K562 (cell line): ENCODE measurements around the gene AZGP1. TPM values are rescaled to one million over a fixed set of nuclear protein-coding genes. Genes with fewer than 3 reads are reported as not detected.

Source experiments
- ATAC-seq: fragments of 200-7000 bp; cut with Tn5 transposase; 3 replicates; pipeline ENCODE4 v1.9.1; 2020; ENCODE audit warnings: moderate library complexity
- BruUV-seq: library from RNA; stranded (reverse); fragments of 400-500 nt; replicated peaks from 2 replicates; lab custom pipeline; 2021; lab: Mats Ljungman, UMichigan
- CTCF ChIA-PET: fragments of 300-600 bp; formaldehyde crosslinking; extraction: SDS; loops from one replicate; lab custom pipeline; 2021; ENCODE audit warnings: low intra/inter-chr PET ratio; lab: Yijun Ruan, JAX
- POLR2A ChIA-PET: fragments of 300-600, 350-650 bp; sonication (Branson Sonifier 250); formaldehyde crosslinking; extraction: SDS; loops from one replicate; lab custom pipeline; 2021; ENCODE audit warnings: antibody characterized with exemption, inconsistent platforms; lab: Yijun Ruan, JAX
- DNase-seq, 4 experiments: peaks; one replicate each; pipeline versions ENCODE4 v3.0.0 to v3.0.0-alpha.2; 2011 to 2018; ENCODE audit warnings: low spot score in 3 of 4, mixed read lengths in 3 of 4; ENCODE audit errors: extremely low read depth in 1 of 4
- FAIRE-seq: peaks from 2 replicates; lab custom pipeline; 2011; peaks lifted over from hg19 to GRCh38; lab: Jason Lieb, UNC
- H2AFZ ChIP-seq: 2 replicates; pipeline ENCODE4 v1.6.0; 2011; ENCODE audit warnings: low read depth, low read length, control low read depth, inconsistent platforms
- H3K27ac ChIP-seq: fragments of 200-600 bp; 3 replicates; pipeline ENCODE4 v1.8.0; 2011; ENCODE audit warnings: low read depth, mild to moderate bottlenecking, control low read depth, inconsistent platforms, low read length, moderate library complexity, mixed read lengths; ENCODE audit errors: extremely low read depth
- H3K27me3 ChIP-seq, 2 experiments: fragments of 300-600 bp in 1 of 2; 2 replicates in 1 of 2; 3 replicates in 1 of 2; pipeline versions ENCODE4 v1.6.0 to v1.8.0; 2011; ENCODE audit warnings: inconsistent platforms in 2 of 2, low read length in 2 of 2, mild to moderate bottlenecking in 1 of 2, mixed read lengths in 1 of 2, moderate library complexity in 1 of 2; ENCODE audit not compliant: control insufficient read depth in 2 of 2, insufficient read depth in 2 of 2
- H3K36me3 ChIP-seq: fragments of 300-600 bp; 3 replicates; pipeline ENCODE4 v1.8.0; 2011; ENCODE audit warnings: mild to moderate bottlenecking, low read length, inconsistent platforms; ENCODE audit not compliant: control insufficient read depth, insufficient read depth
- H3K4me1 ChIP-seq, 2 experiments: fragments of 200-600 bp in 1 of 2; replicated peaks in 1 of 2; 2 replicates in 1 of 2; 3 replicates in 1 of 2; pipeline versions ENCODE4 v1.5.1 to v1.8.0; 2011; ENCODE audit warnings: inconsistent platforms in 2 of 2, low read length in 2 of 2, mild to moderate bottlenecking in 1 of 2, mixed read lengths in 1 of 2, moderate library complexity in 1 of 2; ENCODE audit not compliant: control insufficient read depth in 2 of 2, insufficient read depth in 2 of 2
- H3K4me2 ChIP-seq: 2 replicates; pipeline ENCODE4 v1.6.1; 2011; ENCODE audit warnings: low read length, control low read depth, inconsistent platforms, mixed read lengths; ENCODE audit not compliant: insufficient read depth
- H3K4me3 ChIP-seq: fragments of 200-600 bp; sonication (generic), shearing (Covaris generic); 2 replicates; pipeline ENCODE4 v1.5.1; 2016; ENCODE audit warnings: control low read depth, inconsistent platforms
- H3K79me2 ChIP-seq: fragments of 200-600 bp; 3 replicates; pipeline ENCODE4 v1.8.0; 2011; ENCODE audit warnings: low read length, inconsistent platforms; ENCODE audit not compliant: control insufficient read depth, insufficient read depth
- H3K9ac ChIP-seq, 2 experiments: 2 replicates each; pipeline versions ENCODE4 v1.6.0 to v1.6.1; 2011; ENCODE audit warnings: low read depth in 2 of 2, low read length in 2 of 2, control low read depth in 1 of 2, inconsistent platforms in 1 of 2, mild to moderate bottlenecking in 1 of 2, mixed read lengths in 1 of 2; ENCODE audit not compliant: insufficient read depth in 1 of 2
- H3K9me1 ChIP-seq: one replicate; pipeline ENCODE4 v1.6.0; 2011; ENCODE audit warnings: inconsistent platforms, mild to moderate bottlenecking, low read length, moderate library complexity; ENCODE audit not compliant: control insufficient read depth, insufficient read depth
- H3K9me3 ChIP-seq: replicated peaks from 2 replicates; pipeline ENCODE4 v1.5.1; 2011; ENCODE audit warnings: low read depth, low read length, inconsistent platforms; ENCODE audit not compliant: control insufficient read depth, insufficient read depth
- H4K20me1 ChIP-seq: replicated peaks from 2 replicates; pipeline ENCODE4 v1.6.1; 2011; ENCODE audit warnings: low read length, inconsistent platforms, mixed read lengths; ENCODE audit not compliant: control insufficient read depth, insufficient read depth
- TFE3 ChIP-seq: fragments of 450-650 bp; formaldehyde crosslinking; IDR thresholded peaks from 2 replicates; pipeline ENCODE4 v1.4.0; 2020; ENCODE audit warnings: mild to moderate bottlenecking, mixed read lengths
- ZBTB33 ChIP-seq: sonication (generic); formaldehyde crosslinking; IDR thresholded peaks from 2 replicates; pipeline ENCODE4 v1.8.1; 2023; ENCODE audit warnings: mild to moderate bottlenecking, missing genetic modification reagents
- WGBS: fragments of 100-300 bp; shearing (Covaris generic); methylation state at CpG from one replicate; pipeline ENCODE4 v1.1.6; 2016; ENCODE audit warnings: low coverage, mixed read lengths; ENCODE audit not compliant: insufficient coverage; ENCODE audit errors: missing lambda C conversion rate; 5-methylcytosine and 5-hydroxymethylcytosine counted together
- in situ Hi-C: fragments of 300-500 bp; cut with MboI; formaldehyde crosslinking; loops from 4 replicates; pipeline ENCODE4 v1.15.0; 2018; ENCODE audit warnings: inconsistent platforms, mixed read lengths
- intact Hi-C: fragments of 100-400 bp; cut with micrococcal nuclease; formaldehyde crosslinking; loops from 2 replicates; pipeline ENCODE4 v1.14.2; 2022
- polyA plus RNA-seq, 8 experiments: library from polyadenylated mRNA; depleted of rRNA in 4 of 8; stranded (reverse) in 5 of 8; unstranded in 3 of 8; fragments of >200 nt; fragmentation: Nextera tagmentation in 2 of 8; fragmentation: Illumina TruSeq in 1 of 8; extraction: Ambion mirVana in 2 of 8; extraction: Trizol in 1 of 8; gene quantifications; 2 replicates each; pipeline versions ENCODE4 v1.2.1 to v1.2.3, GENCODE V29; 2011 to 2014; ENCODE audit warnings: inconsistent platforms in 1 of 8, missing spikeins in 1 of 8
- total RNA-seq, 7 experiments: library from RNA; depleted of rRNA in 6 of 7; stranded (reverse); fragments of >200 nt in 6 of 7; fragmentation: Illumina TruSeq in 2 of 7; extraction: Trizol in 2 of 7; gene quantifications; 2 replicates each; pipeline versions ENCODE4 v1.2.1 to v1.2.3, GENCODE V29; 2011 to 2021; ENCODE audit warnings: low replicate concordance in 1 of 7

The AZGP1 gene
- total and polyA plus RNA-seq, 9 of the 15 experiments (the other 6 are each of a cell fraction or from before 2014, with no cell fraction given): 0.18 to 0.53 TPM; not detected in 7

GRCh38 chr7:100008525-100008924, 32.7 kb upstream of the AZGP1 start:
- Histone ChIP-seq H3K9me1 (no peaks in the 10 kb centered on the region), H3K4me3 (no peak overlapping the region), H3K27ac (no peak overlapping the region), H2AFZ (no peak overlapping the region), H3K9ac (no peak overlapping the region)
- CTCF ChIA-PET: no interaction called here
- ATAC-seq (no peak), DNase-seq (no peak)
- 6% methylated on average over 10 of the region's 10 CpGs for WGBS
- in situ Hi-C loops: no loop called here
- TF ChIP-seq TFE3: peak; percentile 62
- TF ChIP-seq ZBTB33 (CRISPR knock-in tag): no peak
- TF ChIP-seq, all 486 proteins: peak for 1
- Histone ChIP-seq H3K36me3 (no peaks in the 10 kb centered on the region), H3K4me1 (peaks cover 5 to 7% of the 10 kb centered on the region in 2 experiments; a peak in 4 of 5 replicates), H4K20me1 (no peaks in the 10 kb centered on the region), H3K27me3 (peaks cover 36 to 61% of the 10 kb centered on the region in 2 experiments), H3K4me2 (no peak overlapping the region), H3K9me3 (no peaks in the 10 kb centered on the region), H3K79me2 (no peaks in the 10 kb centered on the region)
- intact Hi-C loops: no loop called here
- no peak for FAIRE-seq
- POLR2A ChIA-PET: interaction anchor here (0.7 to 0.8 kb wide), 2 partner anchors 9 to 19 kb away, joined by 3 to 4 read pairs; no protein-coding TSS in a partner anchor
- no TSS peak for BruUV-seq
